Breast epithelium (tissue), 3 donors: ENCODE measurements around the gene CLC.

Source experiments
- CTCF ChIP-seq, 3 donors: fragments of 450-650 bp; IDR thresholded peaks; one replicate each; pipeline ENCODE4 v1.5.1; 2016 to 2017; ENCODE audit warnings: antibody characterized with exemption in 3 of 3, mild to moderate bottlenecking in 3 of 3, moderate library complexity in 3 of 3
- POLR2A ChIP-seq: fragments of 450-650 bp; IDR thresholded peaks from one replicate; pipeline ENCODE4 v1.6.1; 2016; ENCODE audit warnings: antibody characterized with exemption, mild to moderate bottlenecking, moderate library complexity
- POLR2AphosphoS5 ChIP-seq, 3 donors: sonication (generic); formaldehyde crosslinking; IDR thresholded peaks; one replicate each; pipeline ENCODE4 v1.6.1; 2017; ENCODE audit warnings: antibody characterized with exemption in 3 of 3

- TF ChIP-seq CTCF (IDR thresholded peaks at IDR 0.05), result no peak
- TF ChIP-seq POLR2A, result no peak
- no peak for TF ChIP-seq POLR2AphosphoS5 (IDR thresholded peaks at IDR 0.05)
These were observed 32.1 kb downstream of the CLC start for GRCh38 chr19:39705578-39706188.
